ENCODE measurements around the gene JPH2.

JPH2 gene

GRCh38 chr20:44187772-44188709 lies 1.1 kb upstream of the JPH2 start:
- DNase-seq: no peak

GRCh38 chr20:44186674-44187053 lies 324 bp downstream of the JPH2 start:
- no peak for DNase-seq

- DNase-seq: no peak
Observed at GRCh38 chr20:44186201-44186600, 787 bp downstream of the JPH2 start.

DNA sequence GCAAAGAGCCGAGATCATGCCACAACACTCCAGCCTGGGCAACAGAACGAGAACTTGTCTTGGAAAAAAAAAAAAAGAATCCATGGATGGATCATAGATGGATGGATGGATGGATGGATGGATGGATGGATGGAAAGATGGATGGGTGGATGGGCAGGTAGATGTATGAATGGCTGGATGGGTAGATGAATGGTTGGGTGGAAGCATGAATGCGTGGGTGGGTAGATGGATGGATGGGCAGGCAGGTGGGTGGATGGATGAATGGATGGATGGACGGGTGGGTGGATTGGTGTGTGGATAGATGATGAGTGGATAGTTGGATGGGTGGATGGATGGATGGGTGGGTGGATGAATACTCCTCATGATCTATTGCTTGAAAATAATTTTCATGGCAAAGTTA lies 1.4 kb downstream of the JPH2 start:
- no peak for DNase-seq

DNA sequence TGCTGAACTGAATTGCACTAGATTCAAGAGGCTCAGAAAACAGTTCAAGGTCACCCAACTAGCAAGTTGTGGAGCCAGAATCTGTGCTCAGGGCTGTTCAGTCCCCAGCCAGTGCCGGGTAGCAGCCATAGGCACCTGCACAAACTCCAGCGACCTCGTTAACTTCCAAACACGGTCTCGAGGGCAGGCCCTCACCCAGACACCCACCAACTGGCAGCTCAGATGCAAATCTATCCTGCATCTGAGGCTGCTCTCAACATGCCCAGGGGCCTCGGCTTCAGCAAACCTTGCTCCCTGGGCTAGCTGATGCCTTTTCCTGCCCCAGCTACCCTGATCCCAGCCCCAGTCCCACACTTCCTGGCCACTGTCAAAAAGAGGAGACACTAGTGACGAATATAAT lies 3.7 kb downstream of the JPH2 start:
- no peak for DNase-seq

DNA sequence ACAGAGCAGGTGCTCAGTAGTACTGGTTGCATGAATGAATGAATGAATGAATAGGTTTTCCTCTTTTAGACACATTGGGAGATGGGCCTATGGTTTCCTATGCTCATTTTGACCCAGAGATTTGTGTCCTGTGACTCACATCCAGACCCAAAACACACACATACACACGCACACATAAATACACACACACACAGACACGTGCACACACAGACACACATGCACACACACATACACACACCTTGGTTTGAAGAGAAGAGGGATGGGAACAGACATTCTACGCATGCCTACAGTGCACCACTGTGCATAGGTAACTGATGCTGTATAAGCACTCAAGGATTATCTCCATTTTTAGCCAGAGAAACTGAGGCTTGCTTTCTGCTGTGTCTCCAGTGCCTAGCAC lies 4.1 kb downstream of the JPH2 start:
- no peak for DNase-seq

- no peak for DNase-seq
Observed at GRCh38 chr20:44182135-44182765, 4.7 kb downstream of the JPH2 start.

DNA sequence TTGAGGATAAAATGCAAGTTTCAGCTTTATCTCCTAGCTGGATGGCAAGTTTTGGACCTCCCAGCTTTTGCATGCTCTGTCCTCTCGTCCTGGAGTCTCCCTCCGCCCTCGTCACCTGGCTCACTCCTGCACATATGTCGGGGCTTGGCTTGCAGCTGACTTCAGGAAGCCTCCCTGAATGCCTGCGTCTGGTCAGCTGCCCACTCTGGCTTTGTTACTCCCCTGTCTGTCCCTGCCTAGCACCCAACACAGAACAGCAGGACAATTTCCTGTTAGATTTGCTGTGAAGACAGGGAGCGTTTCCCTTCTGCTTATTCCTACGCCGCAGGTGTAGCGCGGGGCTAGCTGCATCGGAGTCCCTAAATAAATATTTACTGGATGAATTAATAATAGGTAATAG lies 5.4 kb downstream of the JPH2 start:
- no peak for DNase-seq

DNA sequence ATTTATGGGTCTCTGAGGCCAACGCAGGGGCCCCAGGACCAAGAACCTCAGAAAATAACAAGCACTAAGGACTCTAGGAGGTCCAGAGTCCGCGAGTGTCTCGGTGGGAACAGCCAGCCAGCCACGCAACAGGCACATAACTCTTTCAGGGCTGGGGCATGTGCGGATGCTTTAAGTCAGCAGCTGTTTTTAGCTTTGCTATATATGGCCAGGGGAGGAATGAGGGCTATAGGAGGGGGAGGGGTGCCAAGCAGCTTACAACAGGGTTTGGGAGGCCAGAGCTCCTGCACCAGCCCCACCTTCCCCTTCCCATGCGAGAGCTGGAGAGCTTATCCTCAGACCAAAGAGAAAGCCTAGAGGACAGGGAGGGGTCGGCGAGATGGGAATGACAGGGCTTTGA lies 6.2 kb downstream of the JPH2 start:
- no peak for DNase-seq

GRCh38 chr20:44176833-44177534 lies 10.0 kb downstream of the JPH2 start:
- DNase-seq: no peak

DNA sequence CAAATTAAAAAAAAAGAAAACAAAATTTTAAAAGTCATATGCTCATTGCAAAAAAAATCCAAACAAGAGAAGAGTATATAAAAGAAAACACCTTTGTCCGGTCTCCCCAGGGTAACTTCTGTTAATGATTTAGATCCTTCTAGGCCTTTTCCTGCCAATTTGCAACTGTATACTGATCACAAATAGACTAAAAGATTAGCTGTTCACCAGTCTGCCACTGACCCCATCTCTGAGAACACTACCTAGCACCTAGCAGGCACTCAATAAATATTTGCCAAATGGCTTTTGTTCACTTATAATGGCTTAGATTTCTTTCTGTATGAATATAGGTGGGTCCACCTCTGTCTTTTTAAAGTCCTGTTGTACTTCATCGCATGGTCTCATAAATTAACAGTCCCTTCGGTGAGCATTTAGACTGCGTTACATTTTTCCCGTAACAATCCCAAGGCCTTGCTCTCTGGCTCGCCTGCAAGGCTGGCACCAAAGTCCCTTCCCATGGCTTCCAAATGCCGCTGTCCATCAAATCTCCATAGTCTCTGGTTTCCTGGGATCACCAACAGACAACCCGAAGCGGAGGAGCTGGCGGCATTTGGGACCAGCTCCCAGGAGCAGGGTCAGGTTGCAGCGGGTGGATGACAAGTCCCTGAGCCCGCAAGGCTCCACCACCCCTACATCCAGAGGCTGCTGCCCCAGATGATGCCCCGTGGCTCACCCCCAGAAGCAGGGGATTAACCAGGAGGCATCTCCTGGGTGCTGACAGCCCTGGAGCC lies 11.8 kb downstream of the JPH2 start:
- DNase-seq: no peak

DNA sequence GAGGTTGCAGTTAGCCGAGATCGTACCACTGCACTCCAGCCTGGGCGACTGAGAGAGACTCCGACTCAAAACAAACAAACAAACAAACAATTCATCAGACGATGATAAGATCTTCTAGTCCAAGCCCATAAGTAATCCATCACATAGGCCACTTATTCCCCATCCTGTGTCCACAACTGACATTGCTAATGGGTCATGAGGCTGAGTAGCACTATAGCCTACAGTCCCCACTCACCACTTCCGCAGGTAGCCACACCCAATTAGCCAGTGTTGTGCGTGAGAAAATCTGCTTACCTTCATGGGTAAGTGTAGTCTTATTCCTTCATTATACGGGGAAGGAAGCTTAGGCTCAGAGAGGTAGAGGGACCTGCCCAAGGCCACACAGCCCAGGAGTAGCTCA lies 13.1 kb downstream of the JPH2 start:
- DNase-seq: no peak

- no peak for DNase-seq
Observed at GRCh38 chr20:44173116-44173515, 13.9 kb downstream of the JPH2 start.

- no peak for DNase-seq
Observed at GRCh38 chr20:44172572-44172950, 14.4 kb downstream of the JPH2 start.

GRCh38 chr20:44171775-44172571 lies 15.0 kb downstream of the JPH2 start:
- no peak for DNase-seq

DNA sequence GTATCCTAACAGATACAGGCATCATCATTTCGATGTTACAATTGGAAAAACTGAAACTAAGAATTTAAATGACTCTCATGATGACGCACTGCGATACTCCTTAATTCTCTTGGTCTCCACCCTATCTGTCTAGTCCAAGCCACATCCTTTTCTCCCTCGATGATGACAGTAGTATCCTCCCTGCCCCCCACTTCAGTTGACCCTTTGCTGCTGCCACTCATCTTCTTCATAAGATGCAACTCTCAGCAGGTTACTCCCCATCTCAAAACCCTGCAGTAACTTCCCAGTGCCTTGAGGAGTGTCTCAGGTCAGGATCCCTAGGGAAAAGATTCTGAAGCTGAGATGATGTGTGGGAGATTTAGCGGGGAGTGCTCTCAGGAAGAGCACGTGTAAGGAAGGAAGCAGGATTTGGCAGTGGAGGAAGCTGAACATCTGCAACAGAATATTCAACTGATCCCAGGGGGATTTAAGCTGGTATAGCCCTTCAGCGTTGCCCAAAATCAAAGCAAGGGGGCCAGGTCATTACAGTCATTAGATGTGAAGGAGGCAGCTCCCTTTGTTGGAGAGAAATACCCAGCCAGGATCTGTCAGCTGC lies 16.1 kb downstream of the JPH2 start:
- no peak for DNase-seq

- DNase-seq: no peak
Observed at GRCh38 chr20:44167736-44168135, 19.3 kb downstream of the JPH2 start.

- no peak for DNase-seq
Observed at GRCh38 chr20:44166477-44166876, 20.5 kb downstream of the JPH2 start.

GRCh38 chr20:44166008-44166407 lies 21.0 kb downstream of the JPH2 start:
- no peak for DNase-seq

- DNase-seq: no peak
Observed at GRCh38 chr20:44160133-44160532, 26.9 kb downstream of the JPH2 start.

DNA sequence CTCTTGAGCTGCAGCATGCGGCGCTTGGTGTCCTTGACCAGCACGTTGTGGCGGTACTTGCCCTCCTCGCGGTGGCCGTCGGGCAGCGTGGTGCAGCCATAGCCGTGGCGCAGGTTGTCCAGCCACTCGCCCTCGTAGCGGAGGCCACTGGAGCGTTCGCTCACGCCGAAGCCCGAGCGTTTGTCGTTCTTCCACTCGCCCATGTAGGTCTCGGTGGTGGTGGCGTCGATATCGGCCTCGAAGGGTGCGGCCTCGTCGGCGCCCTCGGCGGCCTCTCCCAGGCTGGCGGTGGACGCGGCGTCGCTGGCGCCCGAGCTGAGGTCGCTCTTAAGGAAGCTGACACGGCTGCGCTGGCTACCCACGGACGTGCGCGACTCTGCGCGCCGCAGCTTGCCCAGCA lies 27.3 kb downstream of the JPH2 start:
- no peak for DNase-seq

DNA sequence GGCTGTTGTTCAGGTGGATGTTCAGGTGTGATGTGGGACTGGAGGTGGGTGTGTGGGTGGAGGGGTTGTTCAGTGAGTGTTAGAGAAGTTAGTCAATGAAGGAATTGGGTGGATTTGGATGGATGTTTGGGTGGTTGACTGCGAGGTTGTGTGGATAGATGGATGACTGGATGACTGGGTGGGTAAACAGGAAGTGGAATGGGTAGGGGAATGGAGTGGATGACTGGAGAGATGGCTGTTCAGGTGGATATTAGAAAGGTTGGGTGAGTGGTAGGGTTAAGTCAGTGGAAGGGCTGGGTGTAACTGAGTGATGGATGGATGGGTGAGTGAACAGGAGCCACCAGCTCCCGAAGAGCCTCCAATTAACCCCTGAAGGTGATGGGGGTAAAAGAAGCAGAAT lies 27.9 kb downstream of the JPH2 start:
- DNase-seq: no peak

Measured in T-helper 1 cell (primary cell).